GM10248 (cell line): ENCODE results near the gene CLEC3A.
"Not testable (repeated sequence)": the region's sequence is repeated elsewhere in the genome, so short reads cannot be mapped to it uniquely, and the experiment has no call there.

Experiments used
- CTCF ChIA-PET: fragments of 300-600 bp; sonication (Branson Sonifier 250); formaldehyde crosslinking; extraction: SDS; loops from one replicate; lab custom pipeline; 2021; ENCODE audit warnings: antibody characterized with exemption; lab: Yijun Ruan, JAX
- POLR2A ChIA-PET: fragments of 350-650 bp; sonication (Branson Sonifier 250); formaldehyde crosslinking; extraction: SDS; loops from one replicate; lab custom pipeline; 2020; ENCODE audit warnings: antibody characterized with exemption; lab: Yijun Ruan, JAX
- DNase-seq: peaks from one replicate; pipeline ENCODE4 v3.0.0; 2012; ENCODE audit errors: extremely low spot score
- CTCF ChIP-seq: IDR thresholded peaks from 2 replicates; pipeline ENCODE4 v1.5.1; 2012; ENCODE audit warnings: mild to moderate bottlenecking, low read depth; ENCODE audit errors: extremely low read depth, missing control alignments, control extremely low read depth

CLEC3A gene

GRCh38 chr16:78045865-78046581 is 23.7 kb downstream of the CLEC3A start:
- TF ChIP-seq CTCF = no peak
- CTCF ChIA-PET = no interaction called here
- DNase-seq = peak; percentile 53
- POLR2A ChIA-PET = no interaction called here

GRCh38 chr16:78048319-78048718 is 26.0 kb downstream of the CLEC3A start:
- no peak for DNase-seq
- no peak for TF ChIP-seq CTCF
- ChIA-PET CTCF (interaction anchor here (1.4 to 2.2 kb wide), 2 partner anchors 10 to 51 kb away, joined by 4 to 5 read pairs; partner anchors contain the start of gene WWOX), POLR2A (interaction anchor here (0.7 kb wide), 1 partner anchor 81 kb away, joined by 6 read pairs; no protein-coding TSS in a partner anchor)

GRCh38 chr16:78050734-78051400 is 28.5 kb downstream of the CLEC3A start:
- no peak for TF ChIP-seq CTCF
- CTCF ChIA-PET = interaction anchor here (0.8 kb wide), 1 partner anchor 9 kb away, joined by 3 read pairs; no protein-coding TSS in a partner anchor
- POLR2A ChIA-PET = no interaction called here
- DNase-seq = no peak

GRCh38 chr16:78057803-78058564 is 35.6 kb downstream of the CLEC3A start:
- CTCF ChIA-PET = interaction anchor here (1.0 kb wide), 1 partner anchor 22 kb away, joined by 4 read pairs; no protein-coding TSS in a partner anchor
- TF ChIP-seq CTCF = no peak
- DNase-seq = no peak
- POLR2A ChIA-PET = interaction anchor here (0.6 kb wide), 1 partner anchor 385 kb away, joined by 4 read pairs; no protein-coding TSS in a partner anchor

GRCh38 chr16:78059806-78060205 is 37.5 kb downstream of the CLEC3A start:
- DNase-seq, POLR2A ChIA-PET: not testable (repeated sequence)
- CTCF ChIA-PET = interaction anchor here (1.1 kb wide), 1 partner anchor 9 kb away, joined by 3 read pairs; no protein-coding TSS in a partner anchor

- DNase-seq = no peak
- TF ChIP-seq CTCF = no peak
- CTCF ChIA-PET = interaction anchor here (1.1 kb wide), 1 partner anchor 9 kb away, joined by 3 read pairs; no protein-coding TSS in a partner anchor
- POLR2A ChIA-PET = no interaction called here
Observed at GRCh38 chr16:78060295-78060694, 37.9 kb downstream of the CLEC3A start.

- DNase-seq = no peak
- TF ChIP-seq CTCF = no peak
- ChIA-PET CTCF (no interaction called here), POLR2A (no interaction called here)
Observed at GRCh38 chr16:78060809-78061208, 38.5 kb downstream of the CLEC3A start.
